ENCODE measurements around the gene UBTF.
A peak's percentile ranks its signal among the peaks of the same experiment; 100 is the strongest.
"Not testable (repeated sequence)": the region's sequence is repeated elsewhere in the genome, so short reads cannot be mapped to it uniquely, and the experiment has no call there.

Gene UBTF

GRCh38 chr17:44241106-44241624, 21.7 kb upstream of the UBTF start:
- DNase-seq = no peak

- not testable (repeated sequence) for DNase-seq
Observed at GRCh38 chr17:44237886-44238285, 18.4 kb upstream of the UBTF start.

GRCh38 chr17:44236444-44236991, 17.0 kb upstream of the UBTF start:
- no peak for DNase-seq

GRCh38 chr17:44235583-44235936, 16.1 kb upstream of the UBTF start:
- no peak for DNase-seq

- DNase-seq = no peak
Observed at GRCh38 chr17:44233582-44233981, 14.1 kb upstream of the UBTF start.

GRCh38 chr17:44232061-44232460, 12.6 kb upstream of the UBTF start:
- no peak for DNase-seq

GRCh38 chr17:44230140-44230539, 10.7 kb upstream of the UBTF start:
- DNase-seq = no peak

- no peak for DNase-seq
Observed at GRCh38 chr17:44229090-44229489, 9.6 kb upstream of the UBTF start.

- no peak for DNase-seq
Observed at GRCh38 chr17:44223541-44224071, 4.1 kb upstream of the UBTF start.

- DNase-seq = peak; percentile 67 to 86 (median 81)
Observed at GRCh38 chr17:44222112-44222869, 2.8 kb upstream of the UBTF start.

- DNase-seq = no peak
Observed at GRCh38 chr17:44221862-44222111, 2.3 kb upstream of the UBTF start.

GRCh38 chr17:44221084-44221861, 1.8 kb upstream of the UBTF start:
- DNase-seq = peak; percentile 82 to 93 (median 83)

- peak; percentile 55 to 79 (median 78) for DNase-seq
Observed at GRCh38 chr17:44220213-44221083, 973 bp upstream of the UBTF start.

- DNase-seq = peak; percentile 63 to 85 (median 77)
Observed at GRCh38 chr17:44219108-44219615, 313 bp downstream of the UBTF start.

- DNase-seq = peak; percentile 88 to 95 (median 94)
Observed at GRCh38 chr17:44218344-44219107, 949 bp downstream of the UBTF start.

GRCh38 chr17:44217738-44218343, 1.6 kb downstream of the UBTF start:
- no peak for DNase-seq

GRCh38 chr17:44216694-44217093, 2.8 kb downstream of the UBTF start:
- no peak for DNase-seq

- no peak for DNase-seq
Observed at GRCh38 chr17:44216173-44216572, 3.3 kb downstream of the UBTF start.

- DNase-seq = no peak
Observed at GRCh38 chr17:44214896-44215295, 4.6 kb downstream of the UBTF start.

- no peak for DNase-seq
Observed at GRCh38 chr17:44214230-44214494, 5.3 kb downstream of the UBTF start.

- no peak for DNase-seq
Observed at GRCh38 chr17:44213403-44214229, 5.9 kb downstream of the UBTF start.
